ENCODE results near the gene TTC39A. TPM values are rescaled to one million over a fixed set of nuclear protein-coding genes. Genes with fewer than 3 reads are reported as not detected.
A peak's percentile ranks its signal among the peaks of the same experiment; 100 is the strongest.

TTC39A gene
- total and polyA plus RNA-seq, 2 donors (not counting 1 experiment from before 2014, with no cell fraction given), result not detected

DNA sequence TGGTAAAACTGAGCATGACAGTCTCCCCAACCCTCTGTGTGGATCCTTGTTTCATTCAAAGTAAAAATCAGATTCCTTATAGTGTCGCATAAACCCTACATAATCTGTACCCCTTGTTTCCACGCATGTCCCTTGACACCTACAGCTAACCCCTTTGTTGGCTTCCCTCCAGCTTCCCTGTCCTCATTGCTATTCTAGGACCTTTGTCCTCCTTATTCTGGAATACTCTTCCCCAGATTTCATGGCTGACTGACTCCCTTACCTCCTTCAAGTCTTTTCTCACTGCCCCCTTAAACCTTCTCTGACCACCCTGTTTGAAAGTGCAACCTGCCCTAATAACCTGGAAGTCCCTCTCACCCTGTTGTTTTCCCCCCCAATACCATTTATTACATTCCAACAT is 90.3 kb downstream of the TTC39A start:
- Mint-ChIP-seq H3K27ac (no peak overlapping the region), H3K27me3 (no peaks in the 10 kb centered on the region)
- ATAC-seq (ENCODE audit: low read depth), result no peak

GRCh38 chr1:51238034-51238403 is 92.3 kb downstream of the TTC39A start:
- TF ChIP-seq CTCF (IDR thresholded peaks at IDR 0.05), result no peak
- no peak for TF ChIP-seq EZH2 (IDR thresholded peaks at IDR 0.05; ENCODE audit: borderline replicate concordance, insufficient read depth, low read depth, low read length, poor library complexity, severe bottlenecking)
- ChIA-PET CTCF (interaction anchor here (0.7 to 1.5 kb wide), 2 partner anchors 10 to 59 kb away, joined by 3 to 4 read pairs; no protein-coding TSS in a partner anchor), POLR2A (no interaction called here)
- H3K4me2 ChIP-seq (replicated peaks; ENCODE audit: low read depth, low read length, poor library complexity, severe bottlenecking), result peak overlapping the region; percentile 96
- 79% methylated on average over 6 of the region's 7 CpGs for WGBS (ENCODE audit: insufficient coverage)
- H3K36me3 ChIP-seq (replicated peaks in 1 of 2; ENCODE audit: control extremely low read depth in 1 of 2, control insufficient read depth in 1 of 2, extremely low read depth in 1 of 2, insufficient read depth in 2 of 2, low read length in 1 of 2), result no peaks in the 10 kb centered on the region
- no peak overlapping the region for H2AFZ ChIP-seq (ENCODE audit: insufficient read depth, low read depth, low read length, poor library complexity, severe bottlenecking)
- peaks cover 29 to 39% of the 10 kb centered on the region in 2 donors for H3K4me1 ChIP-seq (ENCODE audit: control insufficient read depth in 2 of 2, insufficient read depth in 2 of 2, low read length in 2 of 2)
- peaks cover 39% of the 10 kb centered on the region for H4K20me1 ChIP-seq (ENCODE audit: control insufficient read depth, insufficient read depth, low read length, poor library complexity, severe bottlenecking)
- H3K9me3 Mint-ChIP-seq (ENCODE audit: insufficient read depth), result no peaks in the 10 kb centered on the region
- H3K4me1 Mint-ChIP-seq, result peaks cover 34% of the 10 kb centered on the region
- H3K9ac ChIP-seq (ENCODE audit: low read length), result no peak overlapping the region
- ATAC-seq (ENCODE audit: low read depth) (no peak), DNase-seq (peak; percentile 12)
- peaks cover 72% of the 10 kb centered on the region for H3K79me2 ChIP-seq (ENCODE audit: control insufficient read depth, insufficient read depth, low read length)
- H3K27me3 ChIP-seq (replicated peaks in 1 of 4; ENCODE audit: control extremely low read depth in 1 of 4, control insufficient read depth in 3 of 4, insufficient read depth in 4 of 4, low read length in 3 of 4), result no peaks in the 10 kb centered on the region
- no peak overlapping the region for H3K27ac ChIP-seq (ENCODE audit: low read length in 2 of 2)
- H3K27ac Mint-ChIP-seq, result no peak overlapping the region
- H3K9me3 ChIP-seq (ENCODE audit: control extremely low read depth in 1 of 3, control insufficient read depth in 2 of 3, insufficient read depth in 1 of 3, low read length in 2 of 3), result no peaks in the 10 kb centered on the region
- no peak overlapping the region for H3K4me3 ChIP-seq (ENCODE audit: control extremely low read depth in 1 of 5, extremely low read depth in 1 of 5, insufficient read depth in 1 of 5, low read depth in 2 of 5, low read length in 4 of 5)
- intact Hi-C loops (cut with micrococcal nuclease), result loop anchor here (5.0 to 10.0 kb wide), 4 partner anchors 271 to 1467 kb away; partner anchors contain the start of genes EPS15 and NRDC
- H3K4me3 Mint-ChIP-seq, result no peak overlapping the region
- H3K27me3 Mint-ChIP-seq, result no peaks in the 10 kb centered on the region

More for the DNA sequence above, 90.3 kb downstream of the TTC39A start:
- no peak for DNase-seq
- no peak overlapping the region for H3K4me3 ChIP-seq (ENCODE audit: control extremely low read depth in 1 of 5, extremely low read depth in 1 of 5, insufficient read depth in 1 of 5, low read depth in 2 of 5, low read length in 4 of 5)
- ChIA-PET CTCF (interaction anchor here (0.5 kb wide), 1 partner anchor 787 kb away, joined by 3 read pairs; no protein-coding TSS in a partner anchor), POLR2A (no interaction called here)
- Mint-ChIP-seq H3K4me3 (no peak overlapping the region), H3K9me3 (ENCODE audit: insufficient read depth) (no peaks in the 10 kb centered on the region), H3K4me1 (peaks cover 27% of the 10 kb centered on the region)
- H3K27me3 ChIP-seq (replicated peaks in 1 of 4; ENCODE audit: control extremely low read depth in 1 of 4, control insufficient read depth in 3 of 4, insufficient read depth in 4 of 4, low read length in 3 of 4), result no peaks in the 10 kb centered on the region
- peaks cover 39% of the 10 kb centered on the region for H4K20me1 ChIP-seq (ENCODE audit: control insufficient read depth, insufficient read depth, low read length, poor library complexity, severe bottlenecking)
- H3K36me3 ChIP-seq (replicated peaks in 1 of 2; ENCODE audit: control extremely low read depth in 1 of 2, control insufficient read depth in 1 of 2, extremely low read depth in 1 of 2, insufficient read depth in 2 of 2, low read length in 1 of 2), result peaks cover 0 to 2% of the 10 kb centered on the region in 2 experiments
- H3K4me2 ChIP-seq (replicated peaks; ENCODE audit: low read depth, low read length, poor library complexity, severe bottlenecking), result no peak overlapping the region
- no peaks in the 10 kb centered on the region for H3K9me3 ChIP-seq (ENCODE audit: control extremely low read depth in 1 of 3, control insufficient read depth in 2 of 3, insufficient read depth in 1 of 3, low read length in 2 of 3)
- H3K27ac ChIP-seq (ENCODE audit: low read length in 2 of 2), result no peak overlapping the region
- no peak for TF ChIP-seq CTCF (IDR thresholded peaks at IDR 0.05)
- no peak for TF ChIP-seq EZH2 (IDR thresholded peaks at IDR 0.05; ENCODE audit: borderline replicate concordance, insufficient read depth, low read depth, low read length, poor library complexity, severe bottlenecking)
- peaks cover 86% of the 10 kb centered on the region for H3K79me2 ChIP-seq (ENCODE audit: control insufficient read depth, insufficient read depth, low read length)
- peaks cover 20 to 24% of the 10 kb centered on the region in 2 donors for H3K4me1 ChIP-seq (ENCODE audit: control insufficient read depth in 2 of 2, insufficient read depth in 2 of 2, low read length in 2 of 2)
- WGBS (ENCODE audit: insufficient coverage), result 100% methylated on average over 2 of the region's 2 CpGs
- intact Hi-C loops (cut with micrococcal nuclease), result no loop called here
- H2AFZ ChIP-seq (ENCODE audit: insufficient read depth, low read depth, low read length, poor library complexity, severe bottlenecking), result no peak overlapping the region
- H3K9ac ChIP-seq (ENCODE audit: low read length), result no peak overlapping the region
